Body of pancreas (tissue), 4 donors: ENCODE measurements around the gene ALX3. TPM values are rescaled to one million over a fixed set of nuclear protein-coding genes. Genes with fewer than 3 reads are reported as not detected.

Experiments used
- ATAC-seq: fragments of 150-250 bp; one replicate; pipeline ENCODE4 v1.9.1; 2016
- DNase-seq, 4 donors: peaks; one replicate each; pipeline ENCODE4 v3.0.0-alpha.2; 2019
- H3K27ac ChIP-seq, 4 donors: fragments of 200-600 bp; sonication (generic); 1 replicate in 3 of 4; 2 replicates in 1 of 4; pipeline versions ENCODE4 v1.5.1 to v1.6.1; 2016 to 2019; ENCODE audit warnings: mild to moderate bottlenecking in 1 of 4, mixed read lengths in 1 of 4, moderate library complexity in 1 of 4
- H3K27me3 ChIP-seq, 2 donors: fragments of 200-600 bp; sonication (generic); one replicate each; pipeline ENCODE4 v1.6.0; 2016; ENCODE audit warnings: mild to moderate bottlenecking in 1 of 2
- H3K36me3 ChIP-seq, 2 donors: fragments of 200-600 bp; sonication (generic); replicated peaks in 1 of 2; 2 replicates each; pipeline ENCODE4 v1.5.1; 2016; ENCODE audit warnings: low read depth in 2 of 2; ENCODE audit not compliant: insufficient read depth in 1 of 2
- H3K4me1 ChIP-seq: fragments of 200-600 bp; sonication (generic); one replicate; pipeline ENCODE4 v1.6.0; 2016
- H3K4me3 ChIP-seq, 2 donors: fragments of 200-600 bp; sonication (generic); 1 replicate in 1 of 2; 2 replicates in 1 of 2; pipeline ENCODE4 v1.5.1; 2016 to 2019
- H3K9me3 ChIP-seq, 3 donors: fragments of 200-600 bp; sonication (generic); 1 replicate in 2 of 3; 2 replicates in 1 of 3; pipeline ENCODE4 v1.5.1; 2016
- POLR2A ChIP-seq, 3 donors: fragments of 450-650 bp; IDR thresholded peaks; one replicate each; pipeline ENCODE4 v1.6.1; 2016; ENCODE audit warnings: antibody characterized with exemption in 3 of 3, mild to moderate bottlenecking in 2 of 3
- WGBS, 2 donors: methylation state at CpG; one replicate each; pipeline ENCODE4 v1.1.5; 2017; 5-methylcytosine and 5-hydroxymethylcytosine counted together
- intact Hi-C: fragments of 100-400 bp; cut with DNase I; formaldehyde crosslinking; loops from one replicate; pipeline ENCODE4 v1.15.1; 2023
- total RNA-seq, 2 donors: library from RNA; depleted of rRNA; stranded (reverse); fragments of >200 nt; gene quantifications; one replicate each; pipeline ENCODE4 v1.1.0, GENCODE V29; 2016
- TF ChIP-seq, protein P1 (sequence below), 7 experiments: fragments of 450-650 bp in 4 of 7; fragments of 200-600 bp in 3 of 7; sonication (generic) in 3 of 7; IDR thresholded peaks; one replicate each; pipeline ENCODE4 v1.5.1; 2016 to 2019; ENCODE audit warnings: antibody characterized with exemption in 7 of 7

ALX3 gene
- total RNA-seq, 2 donors from 2014 or later = not detected

- peak; percentile 47 for ATAC-seq
- no peak overlapping the region for H3K4me3 ChIP-seq
- intact Hi-C loops = no loop called here
- H3K27me3 ChIP-seq = no peaks in the 10 kb centered on the region
- peak overlapping the region in 2 of 4 donors; percentile 39 to 48 for H3K27ac ChIP-seq
- no peaks in the 10 kb centered on the region for H3K9me3 ChIP-seq
- no peaks in the 10 kb centered on the region for H3K36me3 ChIP-seq
- 46 to 53% methylated on average over 4 of the region's 4 CpGs for WGBS, 2 donors
- DNase-seq = peak in 3 of 4 donors; percentile 28 to 37 (median 31)
- TF ChIP-seq, protein P1, sequence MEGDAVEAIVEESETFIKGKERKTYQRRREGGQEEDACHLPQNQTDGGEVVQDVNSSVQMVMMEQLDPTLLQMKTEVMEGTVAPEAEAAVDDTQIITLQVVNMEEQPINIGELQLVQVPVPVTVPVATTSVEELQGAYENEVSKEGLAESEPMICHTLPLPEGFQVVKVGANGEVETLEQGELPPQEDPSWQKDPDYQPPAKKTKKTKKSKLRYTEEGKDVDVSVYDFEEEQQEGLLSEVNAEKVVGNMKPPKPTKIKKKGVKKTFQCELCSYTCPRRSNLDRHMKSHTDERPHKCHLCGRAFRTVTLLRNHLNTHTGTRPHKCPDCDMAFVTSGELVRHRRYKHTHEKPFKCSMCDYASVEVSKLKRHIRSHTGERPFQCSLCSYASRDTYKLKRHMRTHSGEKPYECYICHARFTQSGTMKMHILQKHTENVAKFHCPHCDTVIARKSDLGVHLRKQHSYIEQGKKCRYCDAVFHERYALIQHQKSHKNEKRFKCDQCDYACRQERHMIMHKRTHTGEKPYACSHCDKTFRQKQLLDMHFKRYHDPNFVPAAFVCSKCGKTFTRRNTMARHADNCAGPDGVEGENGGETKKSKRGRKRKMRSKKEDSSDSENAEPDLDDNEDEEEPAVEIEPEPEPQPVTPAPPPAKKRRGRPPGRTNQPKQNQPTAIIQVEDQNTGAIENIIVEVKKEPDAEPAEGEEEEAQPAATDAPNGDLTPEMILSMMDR (IDR thresholded peaks at IDR 0.05) = no peak
- no peak for TF ChIP-seq POLR2A (IDR thresholded peaks at IDR 0.05)
- peaks cover 16% of the 10 kb centered on the region for H3K4me1 ChIP-seq
Observed at GRCh38 chr1:110086961-110087360, 16.5 kb upstream of the ALX3 start.

- H3K9me3 ChIP-seq = no peaks in the 10 kb centered on the region
- H3K36me3 ChIP-seq = no peaks in the 10 kb centered on the region
- no peaks in the 10 kb centered on the region for H3K27me3 ChIP-seq
- WGBS, 2 donors = 84 to 93% methylated on average over 5 of the region's 5 CpGs
- no peak for DNase-seq
- intact Hi-C loops = no loop called here
- H3K4me1 ChIP-seq = peaks cover 16% of the 10 kb centered on the region
- no peak overlapping the region for H3K4me3 ChIP-seq
- ATAC-seq = no peak
- H3K27ac ChIP-seq = no peak overlapping the region
- TF ChIP-seq POLR2A (IDR thresholded peaks at IDR 0.05) = no peak
- TF ChIP-seq, protein P1 (IDR thresholded peaks at IDR 0.05) = no peak
Observed at GRCh38 chr1:110085671-110086070, 15.2 kb upstream of the ALX3 start.

DNA sequence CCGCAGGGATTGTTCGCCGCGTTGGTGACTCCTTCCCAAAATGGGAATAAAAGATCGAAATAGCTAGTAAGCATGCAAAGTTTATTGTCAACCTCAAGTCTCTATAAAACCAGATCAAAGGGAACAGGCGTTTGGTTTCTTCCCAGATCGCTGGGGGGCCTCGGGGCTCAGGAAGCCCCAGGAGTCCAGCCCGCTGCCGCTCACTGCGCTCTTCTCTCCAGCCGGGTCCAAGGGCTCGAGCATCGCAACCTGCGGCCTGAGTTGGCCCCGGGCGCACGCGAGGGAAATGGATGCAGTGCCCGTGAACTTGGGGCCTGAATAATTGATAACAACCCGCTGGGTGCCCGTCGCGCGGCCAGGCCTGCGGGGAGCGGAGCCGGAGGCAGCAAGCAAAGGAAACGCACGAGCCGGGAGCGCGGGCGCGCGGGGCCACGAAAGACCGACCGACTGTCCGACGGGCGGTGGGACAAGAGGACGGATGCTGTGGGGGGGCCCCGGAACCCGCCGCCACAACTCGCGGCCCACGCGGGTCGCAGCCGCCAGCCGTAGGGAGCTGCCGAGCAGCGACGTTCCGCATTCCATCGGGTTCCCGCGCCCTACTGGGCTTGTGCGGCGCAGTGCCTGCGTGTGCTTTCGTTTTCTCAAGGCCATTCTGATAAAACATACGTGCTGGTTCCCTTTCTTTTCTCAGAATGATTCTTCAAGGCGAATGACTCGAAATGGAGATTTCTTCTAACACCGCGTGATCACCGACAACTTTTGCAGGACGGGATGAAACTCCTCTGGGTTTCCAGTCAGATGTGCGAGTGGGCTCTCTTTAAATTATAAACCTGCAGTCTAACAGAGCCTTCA, 14.0 kb upstream of the ALX3 start:
- DNase-seq (peak; percentile 67 to 76 (median 72)), ATAC-seq (peak; percentile 87)
- H3K4me1 ChIP-seq = peaks cover 16% of the 10 kb centered on the region
- H3K9me3 ChIP-seq = no peaks in the 10 kb centered on the region
- WGBS, 2 donors = 5 to 9% methylated on average over 42 to 72 of the region's 72 CpGs
- H3K27me3 ChIP-seq = no peaks in the 10 kb centered on the region
- peak; percentile 50 to 77 (median 65) for TF ChIP-seq POLR2A (IDR thresholded peaks at IDR 0.05)
- TF ChIP-seq, protein P1 (IDR thresholded peaks at IDR 0.05) = peak in 2 of 7 experiments; percentile 16 to 17
- no peaks in the 10 kb centered on the region for H3K36me3 ChIP-seq
- peak overlapping the region; percentile 42 to 48 for H3K4me3 ChIP-seq
- H3K27ac ChIP-seq = peak overlapping the region in 3 of 4 donors; percentile 24 to 68 (median 30)
- intact Hi-C loops = no loop called here

- intact Hi-C loops = no loop called here
- Histone ChIP-seq H3K27me3 (no peaks in the 10 kb centered on the region), H3K27ac (peak overlapping the region in 1 of 4 donors; percentile 68), H3K36me3 (no peaks in the 10 kb centered on the region), H3K9me3 (no peaks in the 10 kb centered on the region), H3K4me3 (peak overlapping the region in 1 of 2 donors; percentile 42), H3K4me1 (peaks cover 16% of the 10 kb centered on the region)
- no peak for TF ChIP-seq POLR2A (IDR thresholded peaks at IDR 0.05)
- TF ChIP-seq, protein P1 (IDR thresholded peaks at IDR 0.05) = no peak
- WGBS, 2 donors = 27 to 44% methylated on average over 35 to 37 of the region's 37 CpGs
- DNase-seq = no peak
- no peak for ATAC-seq
Observed at GRCh38 chr1:110083866-110084226, 13.4 kb upstream of the ALX3 start.
